ENCODE measurements around the gene R3HCC1L.

- TF ChIP-seq CTCF (conservative IDR thresholded peaks at IDR 0.05; ENCODE audit: low read depth, low read length), result no peak
- TF ChIP-seq POLR2A (IDR thresholded peaks at IDR 0.05; ENCODE audit: low read depth, low read length), result no peak
- no peak for TF ChIP-seq BHLHE40 (IDR thresholded peaks at IDR 0.05; ENCODE audit: low read depth, low read length)
- no peak for TF ChIP-seq NFE2L2 (IDR thresholded peaks at IDR 0.05; ENCODE audit: low read depth, low read length)
- TF ChIP-seq RCOR1 (IDR thresholded peaks at IDR 0.05; ENCODE audit: insufficient replicate concordance, low read length), result no peak
- TF ChIP-seq RAD21 (IDR thresholded peaks at IDR 0.05; ENCODE audit: low read length), result no peak
- TF ChIP-seq ELK1 (IDR thresholded peaks at IDR 0.05; ENCODE audit: borderline replicate concordance, low read depth, low read length), result no peak
- no peak for TF ChIP-seq RFX5 (IDR thresholded peaks at IDR 0.05; ENCODE audit: low read depth, low read length)
- TF ChIP-seq CEBPB (IDR thresholded peaks at IDR 0.05; ENCODE audit: low read depth, low read length), result no peak
- no peak for TF ChIP-seq USF2 (IDR thresholded peaks at IDR 0.05; ENCODE audit: low read depth, low read length)
- no peak for TF ChIP-seq CHD1 (IDR thresholded peaks at IDR 0.05; ENCODE audit: low read depth, low read length)
- TF ChIP-seq SMC3 (IDR thresholded peaks at IDR 0.05; ENCODE audit: low read depth, low read length), result no peak
- TF ChIP-seq MAFK (IDR thresholded peaks at IDR 0.05; ENCODE audit: low read depth, low read length), result no peak
Observed at GRCh38 chr10:98253499-98253898, 119.0 kb downstream of the R3HCC1L start.
